ENCODE results near the gene FHOD3. TPM values are rescaled to one million over a fixed set of nuclear protein-coding genes. Genes with fewer than 3 reads are reported as not detected.

Gene FHOD3
- total RNA-seq, 4 donors from 2014 or later, result 15.6 to 25.9 (median 21.6) TPM

DNA sequence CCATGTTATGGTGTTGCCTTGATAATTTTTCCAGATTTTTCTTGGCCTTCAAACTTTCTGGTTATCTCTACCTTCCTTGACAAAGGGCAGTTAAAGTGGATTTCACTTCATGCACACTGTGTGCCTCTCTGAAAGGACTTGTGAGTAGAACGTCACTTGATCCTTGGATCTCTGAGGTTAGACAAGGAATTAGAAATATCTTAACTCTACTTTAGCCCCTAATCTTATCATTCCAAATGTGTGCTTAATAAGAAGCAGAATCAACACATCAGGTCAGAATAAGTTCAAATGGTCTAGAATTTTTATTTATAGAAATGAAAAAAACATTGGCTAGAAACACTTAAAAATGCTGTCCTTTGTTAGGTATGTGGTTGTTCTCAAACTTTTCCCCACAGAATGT lies 325.6 kb downstream of the FHOD3 start:
- Histone ChIP-seq H3K4me1 (no peaks in the 10 kb centered on the region), H3K9me3 (no peaks in the 10 kb centered on the region), H3K27me3 (no peaks in the 10 kb centered on the region), H3K27ac (no peak overlapping the region), H3K4me3 (no peak overlapping the region), H3K36me3 (no peaks in the 10 kb centered on the region)
- TF ChIP-seq POLR2A (IDR thresholded peaks at IDR 0.05) (no peak), EP300 (IDR thresholded peaks at IDR 0.05) (no peak)
- TF ChIP-seq, protein P1, sequence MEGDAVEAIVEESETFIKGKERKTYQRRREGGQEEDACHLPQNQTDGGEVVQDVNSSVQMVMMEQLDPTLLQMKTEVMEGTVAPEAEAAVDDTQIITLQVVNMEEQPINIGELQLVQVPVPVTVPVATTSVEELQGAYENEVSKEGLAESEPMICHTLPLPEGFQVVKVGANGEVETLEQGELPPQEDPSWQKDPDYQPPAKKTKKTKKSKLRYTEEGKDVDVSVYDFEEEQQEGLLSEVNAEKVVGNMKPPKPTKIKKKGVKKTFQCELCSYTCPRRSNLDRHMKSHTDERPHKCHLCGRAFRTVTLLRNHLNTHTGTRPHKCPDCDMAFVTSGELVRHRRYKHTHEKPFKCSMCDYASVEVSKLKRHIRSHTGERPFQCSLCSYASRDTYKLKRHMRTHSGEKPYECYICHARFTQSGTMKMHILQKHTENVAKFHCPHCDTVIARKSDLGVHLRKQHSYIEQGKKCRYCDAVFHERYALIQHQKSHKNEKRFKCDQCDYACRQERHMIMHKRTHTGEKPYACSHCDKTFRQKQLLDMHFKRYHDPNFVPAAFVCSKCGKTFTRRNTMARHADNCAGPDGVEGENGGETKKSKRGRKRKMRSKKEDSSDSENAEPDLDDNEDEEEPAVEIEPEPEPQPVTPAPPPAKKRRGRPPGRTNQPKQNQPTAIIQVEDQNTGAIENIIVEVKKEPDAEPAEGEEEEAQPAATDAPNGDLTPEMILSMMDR (IDR thresholded peaks at IDR 0.05), result no peak
- 79 to 88% methylated on average over 1 of the region's 1 CpG for WGBS, 2 donors
- DNase-seq (ENCODE audit: low spot score in 2 of 2), result no peak

DNA sequence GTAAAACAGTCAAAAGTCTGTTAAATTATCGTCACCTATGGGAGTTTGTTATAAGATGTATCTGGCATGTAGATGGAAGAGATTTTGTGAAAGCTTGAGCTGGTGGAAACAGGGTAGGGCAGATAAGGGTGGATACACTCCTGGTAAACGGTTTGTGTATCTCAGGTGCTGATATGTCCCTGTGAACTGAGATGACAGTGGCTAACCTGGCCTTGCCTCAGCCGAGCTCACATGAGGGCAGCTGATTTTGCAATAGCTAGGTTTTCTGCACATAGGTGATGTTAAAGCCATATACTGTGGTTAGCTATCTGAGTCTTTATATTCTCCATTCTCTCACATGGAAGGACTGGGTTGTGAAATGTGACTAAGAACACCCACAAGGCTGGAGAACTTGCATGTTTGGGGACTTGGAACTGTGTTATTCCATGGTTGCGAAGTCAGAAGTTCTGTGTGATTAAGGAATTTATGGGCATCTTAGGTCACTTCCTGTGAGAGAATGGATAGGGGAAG lies 326.2 kb downstream of the FHOD3 start:
- Histone ChIP-seq H3K9me3 (no peaks in the 10 kb centered on the region), H3K27me3 (no peaks in the 10 kb centered on the region), H3K4me3 (no peak overlapping the region), H3K27ac (no peak overlapping the region), H3K36me3 (no peaks in the 10 kb centered on the region), H3K4me1 (no peaks in the 10 kb centered on the region)
- WGBS, 2 donors, result 89 to 96% methylated on average over 4 of the region's 4 CpGs
- TF ChIP-seq, protein P1 (IDR thresholded peaks at IDR 0.05), result no peak
- TF ChIP-seq POLR2A (IDR thresholded peaks at IDR 0.05) (no peak), EP300 (IDR thresholded peaks at IDR 0.05) (no peak)
- DNase-seq (ENCODE audit: low spot score in 2 of 2), result no peak

DNA sequence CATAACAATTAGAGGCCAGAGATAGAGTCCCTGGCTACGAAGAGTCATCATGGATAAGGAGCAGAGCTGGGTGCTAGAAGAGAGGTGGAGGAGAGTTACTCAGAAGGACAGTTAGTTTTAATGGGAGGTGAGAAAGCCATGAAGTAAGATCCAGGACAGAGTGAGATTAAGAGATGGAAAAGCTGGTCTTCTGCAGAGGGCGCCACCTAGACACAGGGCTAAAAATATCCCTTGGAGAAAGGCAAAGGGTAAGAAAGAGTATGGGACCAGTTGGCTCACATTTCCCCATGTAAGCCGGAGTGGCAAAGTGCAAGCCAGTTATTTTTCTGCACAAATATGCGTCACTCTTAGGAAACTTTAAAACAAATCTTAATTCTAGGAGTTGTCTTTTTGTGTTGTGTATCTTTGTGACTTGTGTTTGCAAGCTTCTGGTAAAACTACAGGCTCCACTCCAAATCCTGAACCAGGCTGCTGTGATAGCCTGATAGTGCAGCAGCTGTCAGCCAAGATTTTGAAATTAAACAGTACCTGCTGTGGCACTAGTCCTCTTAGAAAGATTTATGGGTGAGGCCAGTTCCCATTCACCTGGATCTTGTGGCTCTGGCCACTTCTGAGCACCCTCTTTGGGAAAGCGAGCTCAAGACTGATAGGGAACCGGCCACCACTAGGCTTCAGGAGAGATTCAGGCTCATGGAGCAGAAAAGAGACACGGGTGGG lies 327.1 kb downstream of the FHOD3 start:
- H3K9me3 ChIP-seq, result no peaks in the 10 kb centered on the region
- H3K4me1 ChIP-seq, result peaks cover 0 to 6% (median 0%) of the 10 kb centered on the region in 4 donors
- no peaks in the 10 kb centered on the region for H3K27me3 ChIP-seq
- H3K27ac ChIP-seq, result no peak overlapping the region
- WGBS, 2 donors, result 94 to 95% methylated on average over 7 of the region's 7 CpGs
- H3K36me3 ChIP-seq, result no peaks in the 10 kb centered on the region
- no peak overlapping the region for H3K4me3 ChIP-seq
- DNase-seq (ENCODE audit: low spot score in 2 of 2), result no peak
- TF ChIP-seq POLR2A (IDR thresholded peaks at IDR 0.05) (no peak), EP300 (IDR thresholded peaks at IDR 0.05) (no peak)
- TF ChIP-seq, protein P1 (IDR thresholded peaks at IDR 0.05), result no peak

DNA sequence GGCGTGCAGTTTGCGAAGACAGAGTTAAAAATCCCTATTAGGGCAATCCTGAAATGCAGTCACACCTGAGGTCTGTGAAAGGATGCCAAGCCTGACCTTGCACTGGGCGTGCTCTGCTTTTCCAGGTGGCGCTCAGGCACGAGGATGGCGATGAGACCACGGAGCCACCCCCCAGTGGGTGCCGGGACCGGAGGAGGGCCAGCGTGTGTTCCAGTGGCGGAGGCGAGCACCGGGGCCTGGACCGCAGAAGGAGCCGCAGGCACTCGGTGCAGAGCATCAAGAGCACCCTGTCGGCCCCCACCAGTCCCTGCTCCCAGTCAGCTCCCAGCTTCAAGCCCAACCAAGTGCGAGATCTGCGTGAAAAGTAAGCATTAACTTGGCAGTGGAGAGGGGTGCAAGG lies 327.9 kb downstream of the FHOD3 start:
- 88 to 93% methylated on average over 19 of the region's 19 CpGs for WGBS, 2 donors
- Histone ChIP-seq H3K4me3 (no peak overlapping the region), H3K4me1 (peaks cover 0 to 6% (median 0%) of the 10 kb centered on the region in 4 donors), H3K27me3 (no peaks in the 10 kb centered on the region), H3K9me3 (no peaks in the 10 kb centered on the region), H3K36me3 (no peaks in the 10 kb centered on the region), H3K27ac (no peak overlapping the region)
- no peak for DNase-seq (ENCODE audit: low spot score in 2 of 2)
- TF ChIP-seq, protein P1 (IDR thresholded peaks at IDR 0.05), result no peak
- TF ChIP-seq EP300 (IDR thresholded peaks at IDR 0.05) (no peak), POLR2A (IDR thresholded peaks at IDR 0.05) (no peak)

DNA sequence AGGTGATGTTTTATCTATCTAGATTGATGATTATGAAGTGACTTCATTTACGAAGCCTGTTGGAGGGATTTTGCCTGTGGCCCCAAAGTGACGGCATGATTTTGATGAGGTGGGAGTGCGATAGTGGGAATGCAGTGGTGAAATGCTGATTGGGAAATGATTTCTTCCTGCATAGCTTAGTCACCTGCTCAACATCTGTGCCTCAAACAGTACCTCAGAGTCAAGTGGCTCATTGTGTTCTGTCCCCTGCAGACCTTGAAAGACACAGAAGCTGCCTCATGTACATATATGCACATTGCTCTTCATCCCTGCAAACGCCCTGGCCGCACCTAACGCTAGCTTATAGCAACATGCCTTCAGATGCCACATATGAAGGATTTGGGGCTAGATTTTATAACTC lies 330.1 kb downstream of the FHOD3 start:
- H3K36me3 ChIP-seq, result no peaks in the 10 kb centered on the region
- H3K27ac ChIP-seq, result no peak overlapping the region
- H3K27me3 ChIP-seq, result no peaks in the 10 kb centered on the region
- H3K4me3 ChIP-seq, result no peak overlapping the region
- peaks cover 0 to 6% (median 0%) of the 10 kb centered on the region in 4 donors for H3K4me1 ChIP-seq
- TF ChIP-seq, protein P1 (IDR thresholded peaks at IDR 0.05), result no peak
- no peak for TF ChIP-seq POLR2A (IDR thresholded peaks at IDR 0.05)
- H3K9me3 ChIP-seq, result no peaks in the 10 kb centered on the region
- no peak for DNase-seq (ENCODE audit: low spot score in 2 of 2)
- WGBS, 2 donors, result 92 to 93% methylated on average over 6 of the region's 6 CpGs
